Mucosa of stomach (tissue), 1 donor: ENCODE data around the gene LPIN2.
"Not testable (repeated sequence)": the region's sequence is repeated elsewhere in the genome, so short reads cannot be mapped to it uniquely, and the experiment has no call there.

Experiments used
- H3K27me3 ChIP-seq: one replicate; pipeline ENCODE4 v1.7.0; 2013; ENCODE audit warnings: mild to moderate bottlenecking, low read length; ENCODE audit not compliant: control insufficient read depth, insufficient read depth
- H3K36me3 ChIP-seq: one replicate; pipeline ENCODE4 v1.7.0; 2013; ENCODE audit warnings: low read length; ENCODE audit not compliant: control insufficient read depth, insufficient read depth
- H3K4me1 ChIP-seq: one replicate; pipeline ENCODE4 v1.7.0; 2013; ENCODE audit warnings: mild to moderate bottlenecking, low read length; ENCODE audit not compliant: control insufficient read depth, insufficient read depth
- H3K4me3 ChIP-seq: one replicate; pipeline ENCODE4 v1.7.0; 2013; ENCODE audit warnings: low read length
- H3K9ac ChIP-seq: one replicate; pipeline ENCODE4 v1.7.0; 2013; ENCODE audit warnings: mild to moderate bottlenecking, low read length, moderate library complexity
- H3K9me3 ChIP-seq: one replicate; pipeline ENCODE4 v1.7.0; 2013; ENCODE audit warnings: mild to moderate bottlenecking, low read length, moderate library complexity; ENCODE audit not compliant: control insufficient read depth
- donor health status: Pancreatic carcinoma.

LPIN2 gene

DNA sequence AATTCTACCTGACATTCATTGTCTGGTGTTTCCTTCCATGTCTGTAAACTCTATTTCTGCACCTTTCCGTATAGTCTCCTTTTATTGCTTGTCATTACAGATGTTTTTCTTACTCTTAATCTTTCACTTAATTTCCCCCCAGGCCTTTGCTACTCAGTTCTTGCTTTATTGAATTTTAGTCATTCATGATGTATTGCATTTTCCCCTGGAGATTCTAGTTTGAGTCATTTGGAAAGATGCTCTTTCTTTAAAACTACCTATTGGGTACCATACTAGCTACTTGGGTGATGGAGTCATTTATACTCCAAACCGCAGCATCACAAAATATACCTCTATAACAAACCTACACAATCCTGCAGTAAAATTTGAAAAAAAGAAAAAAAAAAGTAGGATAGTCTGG is 27.2 kb upstream of the LPIN2 start:
- Histone ChIP-seq H3K36me3 (no peaks in the 10 kb centered on the region), H3K9ac (no peak overlapping the region), H3K9me3 (no peaks in the 10 kb centered on the region), H3K4me3 (no peak overlapping the region), H3K4me1 (peaks cover 41% of the 10 kb centered on the region), H3K27me3 (no peaks in the 10 kb centered on the region)

DNA sequence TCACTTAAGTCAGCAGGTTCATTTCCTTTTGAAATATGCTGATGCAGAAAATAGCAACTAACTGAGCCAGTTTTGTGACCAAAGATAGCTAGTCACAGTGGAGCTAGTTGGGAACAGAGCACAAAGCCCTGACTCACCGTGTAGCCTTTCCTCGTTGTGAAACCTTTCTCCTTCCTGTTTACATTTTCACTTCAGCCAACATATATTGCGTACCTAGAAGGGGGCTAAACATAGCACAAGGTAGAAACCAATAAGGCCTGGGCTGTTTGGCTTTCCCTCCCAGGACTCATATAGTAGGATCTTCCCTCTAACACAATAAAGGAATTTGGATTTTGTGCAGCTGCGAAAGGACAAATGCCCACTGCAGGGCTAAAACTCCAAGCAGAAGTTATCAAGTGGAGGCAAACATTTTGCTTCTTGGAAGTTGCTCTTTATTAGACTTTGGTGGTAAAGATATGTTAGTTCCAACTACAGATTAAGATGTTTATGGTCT is 24.5 kb upstream of the LPIN2 start:
- Histone ChIP-seq H3K36me3 (no peaks in the 10 kb centered on the region), H3K4me1 (peaks cover 19% of the 10 kb centered on the region), H3K27me3 (no peaks in the 10 kb centered on the region), H3K9ac (peak overlapping the region; percentile 67), H3K4me3 (no peak overlapping the region), H3K9me3 (no peaks in the 10 kb centered on the region)

DNA sequence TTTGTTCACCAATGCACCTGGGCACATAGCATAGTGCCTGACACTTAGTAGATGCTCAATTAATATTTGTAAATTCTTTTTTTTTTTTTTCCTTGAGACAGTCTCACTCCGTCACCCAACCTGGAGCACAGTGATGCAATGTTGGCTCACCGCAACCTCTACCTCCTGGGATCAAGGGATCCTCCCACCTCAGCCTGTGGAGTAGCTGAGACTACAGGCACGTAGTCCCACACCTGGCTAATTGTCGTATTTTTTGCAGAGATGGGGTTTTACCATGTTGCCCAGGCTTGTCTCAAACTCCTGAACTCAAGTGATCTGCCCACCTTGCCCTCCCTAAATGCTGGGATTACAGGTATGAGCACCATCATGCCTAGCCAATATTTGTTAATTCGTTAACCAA is 23.2 kb upstream of the LPIN2 start:
- Histone ChIP-seq H3K27me3 (no peaks in the 10 kb centered on the region), H3K4me1 (peaks cover 8% of the 10 kb centered on the region), H3K4me3 (no peak overlapping the region), H3K36me3 (no peaks in the 10 kb centered on the region), H3K9ac (peak overlapping the region; percentile 12), H3K9me3 (no peaks in the 10 kb centered on the region)

GRCh38 chr18:3035635-3036034 is 22.7 kb upstream of the LPIN2 start:
- H3K36me3 ChIP-seq: no peaks in the 10 kb centered on the region

DNA sequence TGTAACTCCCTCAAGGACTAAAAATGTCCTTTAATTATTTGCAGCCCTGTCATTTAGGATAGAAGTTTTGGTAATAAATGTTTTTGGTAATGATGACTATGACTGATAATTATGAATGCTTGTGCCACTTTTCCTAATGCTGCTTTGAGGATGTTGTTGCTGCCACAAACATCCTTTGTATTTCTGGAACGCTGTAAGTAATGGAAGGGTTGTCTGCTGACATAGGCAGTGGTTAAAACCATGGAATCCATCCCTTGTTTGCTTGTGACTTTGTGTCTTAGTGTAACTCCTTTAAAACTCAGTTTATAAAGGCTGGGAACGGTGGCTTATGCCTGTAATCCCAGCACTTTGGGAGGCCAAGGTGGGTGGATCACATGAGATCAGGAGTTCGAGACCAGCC is 19.8 kb upstream of the LPIN2 start:
- Histone ChIP-seq H3K9me3 (no peaks in the 10 kb centered on the region), H3K4me3 (no peak overlapping the region), H3K9ac (no peak overlapping the region), H3K36me3 (no peaks in the 10 kb centered on the region), H3K27me3 (no peaks in the 10 kb centered on the region), H3K4me1 (peaks cover 22% of the 10 kb centered on the region)

More at GRCh38 chr18:3035635-3036034, 22.7 kb upstream of the LPIN2 start:
- H3K4me1 ChIP-seq: peaks cover 8% of the 10 kb centered on the region
- H3K9me3 ChIP-seq: no peaks in the 10 kb centered on the region
- no peak overlapping the region for H3K4me3 ChIP-seq
- H3K9ac ChIP-seq: no peak overlapping the region
- H3K27me3 ChIP-seq: no peaks in the 10 kb centered on the region

DNA sequence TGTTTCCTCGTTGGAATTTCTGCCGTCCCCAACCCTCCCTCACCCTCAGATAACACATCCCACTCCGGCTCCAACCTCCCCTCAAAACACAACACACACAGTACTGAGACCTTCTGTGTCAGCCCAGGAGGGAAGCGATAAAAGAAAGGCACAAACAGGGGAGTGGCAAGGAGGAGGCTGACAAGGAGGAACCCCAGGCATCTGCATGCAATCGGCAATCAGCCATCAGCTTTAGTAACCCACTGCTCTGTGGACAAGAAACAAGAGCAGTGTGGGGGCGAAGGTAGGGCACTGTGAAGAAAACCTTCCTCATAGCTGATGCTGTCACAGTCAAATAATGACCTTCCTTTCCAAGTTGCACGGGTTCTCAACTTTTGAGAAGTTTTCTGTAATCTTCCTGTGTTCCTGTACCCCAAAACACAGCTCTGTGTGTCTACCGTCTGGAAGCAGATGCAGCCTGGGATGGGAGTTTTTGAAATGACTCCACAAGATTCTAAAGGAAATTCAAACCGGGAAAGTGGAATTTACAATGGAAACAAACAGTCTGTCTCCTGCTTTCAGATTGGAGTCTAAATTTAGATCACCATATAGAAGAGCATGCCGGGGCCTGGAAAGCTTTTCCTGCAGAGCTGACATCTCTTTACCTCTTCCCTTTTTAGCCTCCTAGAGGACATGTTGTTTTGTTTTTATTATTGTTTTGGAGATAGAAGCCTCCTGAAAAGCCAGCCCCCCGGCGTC is 16.4 kb upstream of the LPIN2 start:
- H3K4me3 ChIP-seq: no peak overlapping the region
- no peaks in the 10 kb centered on the region for H3K36me3 ChIP-seq
- H3K9ac ChIP-seq: peak overlapping the region; percentile 36
- H3K9me3 ChIP-seq: no peaks in the 10 kb centered on the region
- H3K4me1 ChIP-seq: peaks cover 22% of the 10 kb centered on the region
- H3K27me3 ChIP-seq: no peaks in the 10 kb centered on the region

- not testable (repeated sequence) for H3K4me3 ChIP-seq, H3K27me3 ChIP-seq, H3K9ac ChIP-seq, H3K36me3 ChIP-seq, H3K9me3 ChIP-seq
- peaks cover 22% of the 10 kb centered on the region for H3K4me1 ChIP-seq
Measured at GRCh38 chr18:3028115-3028514, 15.2 kb upstream of the LPIN2 start.

DNA sequence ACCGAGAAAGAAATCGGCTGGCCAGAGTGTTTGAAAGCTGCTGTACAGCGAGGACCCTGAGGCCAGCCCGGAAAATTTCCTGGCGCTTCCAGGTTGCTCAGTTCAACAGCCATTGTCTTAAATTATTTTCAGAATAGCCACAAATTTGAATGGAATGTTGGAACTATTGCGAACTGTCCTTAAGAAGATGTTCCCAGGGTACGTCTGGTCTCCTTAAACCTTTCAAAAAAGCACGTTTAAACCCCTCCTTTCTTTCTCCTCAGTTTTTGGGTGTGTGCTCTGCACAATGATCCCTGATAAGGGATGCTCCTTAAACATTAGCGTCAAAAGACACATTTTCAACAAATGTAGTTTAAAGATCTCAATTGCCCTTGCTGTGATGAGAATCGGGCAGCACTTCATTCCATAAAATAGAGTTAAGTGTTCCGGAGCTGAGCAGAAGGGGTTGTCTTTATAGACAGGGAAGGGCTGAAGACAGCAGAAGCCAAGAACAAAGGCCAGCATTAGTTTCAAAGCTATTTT is 14.5 kb upstream of the LPIN2 start:
- no peak overlapping the region for H3K4me3 ChIP-seq
- no peaks in the 10 kb centered on the region for H3K9me3 ChIP-seq
- H3K27me3 ChIP-seq: no peaks in the 10 kb centered on the region
- H3K9ac ChIP-seq: no peak overlapping the region
- no peaks in the 10 kb centered on the region for H3K36me3 ChIP-seq
- H3K4me1 ChIP-seq: peaks cover 22% of the 10 kb centered on the region

GRCh38 chr18:3025544-3025943 is 12.6 kb upstream of the LPIN2 start:
- Histone ChIP-seq H3K27me3 (no peaks in the 10 kb centered on the region), H3K4me3 (no peak overlapping the region), H3K4me1 (peaks cover 22% of the 10 kb centered on the region), H3K36me3 (no peaks in the 10 kb centered on the region), H3K9ac (no peak overlapping the region), H3K9me3 (no peaks in the 10 kb centered on the region)

DNA sequence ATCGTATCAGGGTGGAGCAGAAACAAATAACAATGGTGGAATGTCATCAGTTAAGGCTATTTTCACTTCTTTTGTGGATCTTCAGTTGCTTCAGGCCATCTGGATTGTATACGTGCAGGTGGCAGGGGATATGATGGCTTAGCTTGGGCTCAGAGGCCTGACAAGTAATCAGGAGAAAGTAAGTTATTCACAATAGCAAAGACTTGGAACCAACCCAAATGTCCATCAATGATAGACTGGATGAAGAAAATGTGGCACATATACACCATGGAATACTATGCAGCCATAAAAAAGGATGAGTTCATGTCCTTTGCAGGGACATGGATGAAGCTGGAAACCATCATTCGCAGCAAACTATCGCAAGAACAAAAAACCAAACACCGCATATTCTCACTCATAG is 10.7 kb upstream of the LPIN2 start:
- not testable (repeated sequence) for H3K4me1 ChIP-seq, H3K36me3 ChIP-seq, H3K9ac ChIP-seq, H3K4me3 ChIP-seq, H3K9me3 ChIP-seq, H3K27me3 ChIP-seq

DNA sequence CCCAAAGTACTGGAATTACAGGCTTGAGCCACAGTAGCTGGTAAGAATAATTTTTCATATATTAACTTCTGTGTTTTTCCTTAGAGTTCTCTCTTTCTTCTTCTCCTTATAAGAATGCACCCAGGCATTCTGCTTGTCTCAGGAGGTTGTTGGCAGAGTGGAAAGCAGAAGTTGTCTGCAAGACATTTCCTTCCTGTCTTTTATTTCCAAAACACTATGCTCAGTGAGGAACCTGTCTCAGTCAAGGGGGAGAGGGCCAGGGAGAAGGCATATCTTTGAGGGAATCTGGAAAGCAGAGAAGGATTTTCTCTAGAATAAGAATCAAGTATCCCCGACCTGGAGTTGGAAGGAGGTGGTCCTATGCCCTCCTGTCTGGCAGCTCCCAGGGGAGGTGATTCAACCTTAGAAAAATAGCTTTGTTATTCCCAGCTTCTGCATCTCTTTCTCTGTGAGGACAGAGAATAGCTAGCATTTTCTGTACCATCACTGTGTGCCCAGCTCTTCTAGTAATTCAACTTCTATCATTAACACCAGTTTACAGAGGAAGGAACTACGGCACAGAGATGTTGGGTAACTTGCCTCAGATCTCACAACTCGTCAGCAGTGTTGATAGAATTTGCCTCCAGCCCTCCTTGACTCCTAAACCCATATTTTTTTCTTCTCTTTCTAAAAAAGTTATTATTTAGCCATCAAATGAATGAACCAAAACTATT is 3.8 kb upstream of the LPIN2 start:
- Histone ChIP-seq H3K36me3 (no peaks in the 10 kb centered on the region), H3K9me3 (no peaks in the 10 kb centered on the region), H3K4me3 (no peak overlapping the region), H3K4me1 (peaks cover 23% of the 10 kb centered on the region), H3K27me3 (no peaks in the 10 kb centered on the region), H3K9ac (no peak overlapping the region)

GRCh38 chr18:3015851-3016250 is 2.9 kb upstream of the LPIN2 start:
- H3K36me3 ChIP-seq: no peaks in the 10 kb centered on the region
- no peak overlapping the region for H3K4me3 ChIP-seq
- no peak overlapping the region for H3K9ac ChIP-seq

More at GRCh38 chr18:3015851-3016250, 2.9 kb upstream of the LPIN2 start:
- H3K9me3 ChIP-seq: no peaks in the 10 kb centered on the region
- H3K27me3 ChIP-seq: no peaks in the 10 kb centered on the region
- peaks cover 23% of the 10 kb centered on the region for H3K4me1 ChIP-seq
